Breast epithelium (tissue), 4 donors: ENCODE measurements around the gene MAGEF1. TPM values are rescaled to one million over a fixed set of nuclear protein-coding genes. Genes with fewer than 3 reads are reported as not detected.

Experiments used
- DNase-seq, 2 donors: peaks; one replicate each; pipeline ENCODE4 v3.0.0-alpha.2; 2019; ENCODE audit warnings: low spot score in 2 of 2
- H3K27ac ChIP-seq, 2 donors: fragments of 200-600 bp; sonication (generic) in 1 of 2; one replicate each; pipeline ENCODE4 v1.5.1; 2016 to 2019; ENCODE audit warnings: mild to moderate bottlenecking in 1 of 2
- H3K27me3 ChIP-seq, 2 donors: fragments of 200-600 bp; sonication (generic) in 1 of 2; one replicate each; pipeline versions ENCODE4 v1.5.1 to v1.6.0; 2017 to 2019; ENCODE audit warnings: control low read depth in 1 of 2, mild to moderate bottlenecking in 1 of 2
- H3K36me3 ChIP-seq: fragments of 200-600 bp; one replicate; pipeline ENCODE4 v1.5.1; 2019
- H3K4me1 ChIP-seq, 2 donors: fragments of 200-600 bp; sonication (generic); one replicate each; pipeline ENCODE4 v1.5.1; 2016 to 2019; ENCODE audit warnings: control low read depth in 1 of 2
- H3K4me3 ChIP-seq, 3 donors: fragments of 200-600 bp; sonication (generic); 1 replicate in 2 of 3; 2 replicates in 1 of 3; pipeline ENCODE4 v1.5.1; 2016 to 2019; ENCODE audit warnings: mild to moderate bottlenecking in 3 of 3, moderate library complexity in 2 of 3
- H3K9me3 ChIP-seq, 2 donors: fragments of 200-600 bp; sonication (generic) in 1 of 2; one replicate each; pipeline ENCODE4 v1.5.1; 2016 to 2019; ENCODE audit warnings: control low read depth in 1 of 2
- CTCF ChIP-seq, 3 donors: fragments of 450-650 bp; IDR thresholded peaks; one replicate each; pipeline ENCODE4 v1.5.1; 2016 to 2017; ENCODE audit warnings: antibody characterized with exemption in 3 of 3, mild to moderate bottlenecking in 3 of 3, moderate library complexity in 3 of 3
- POLR2A ChIP-seq: fragments of 450-650 bp; IDR thresholded peaks from one replicate; pipeline ENCODE4 v1.6.1; 2016; ENCODE audit warnings: antibody characterized with exemption, mild to moderate bottlenecking, moderate library complexity
- POLR2AphosphoS5 ChIP-seq, 3 donors: sonication (generic); formaldehyde crosslinking; IDR thresholded peaks; one replicate each; pipeline ENCODE4 v1.6.1; 2017; ENCODE audit warnings: antibody characterized with exemption in 3 of 3
- intact Hi-C: fragments of 100-400 bp; cut with DNase I; formaldehyde crosslinking; loops from one replicate; pipeline ENCODE4 v1.15.1; 2023; ENCODE audit warnings: low total_unique reads
- total RNA-seq, 3 donors: library from RNA; depleted of rRNA; stranded (reverse); fragments of >200 nt; gene quantifications; one replicate each; pipeline ENCODE4 v1.1.0, GENCODE V29; 2016

MAGEF1 gene
- total RNA-seq, 3 donors from 2014 or later = 16.5 to 40.4 (median 38.3) TPM

GRCh38 chr3:184700759-184701158, 11.1 kb downstream of the MAGEF1 start:
- no peaks in the 10 kb centered on the region for H3K36me3 ChIP-seq
- intact Hi-C loops = no loop called here
- TF ChIP-seq POLR2AphosphoS5 (IDR thresholded peaks at IDR 0.05) (no peak), CTCF (IDR thresholded peaks at IDR 0.05) (no peak), POLR2A (no peak)
- H3K4me1 ChIP-seq = peaks cover 0 to 9% of the 10 kb centered on the region in 2 donors
- H3K27me3 ChIP-seq = no peaks in the 10 kb centered on the region
- DNase-seq = no peak
- no peak overlapping the region for H3K4me3 ChIP-seq
- no peaks in the 10 kb centered on the region for H3K9me3 ChIP-seq
- no peak overlapping the region for H3K27ac ChIP-seq

- H3K4me1 ChIP-seq = peaks cover 0 to 9% of the 10 kb centered on the region in 2 donors
- no peaks in the 10 kb centered on the region for H3K36me3 ChIP-seq
- H3K4me3 ChIP-seq = no peak overlapping the region
- intact Hi-C loops = loop anchor here (2.0 kb wide), 1 partner anchor 47 kb away; no protein-coding TSS in a partner anchor
- H3K9me3 ChIP-seq = no peaks in the 10 kb centered on the region
- no peak overlapping the region for H3K27ac ChIP-seq
- TF ChIP-seq CTCF (IDR thresholded peaks at IDR 0.05) (no peak), POLR2AphosphoS5 (IDR thresholded peaks at IDR 0.05) (no peak), POLR2A (no peak)
- no peak for DNase-seq
- H3K27me3 ChIP-seq = no peaks in the 10 kb centered on the region
Observed at GRCh38 chr3:184697845-184698244, 14.0 kb downstream of the MAGEF1 start.

GRCh38 chr3:184696697-184697096, 15.2 kb downstream of the MAGEF1 start:
- no peaks in the 10 kb centered on the region for H3K36me3 ChIP-seq
- H3K4me1 ChIP-seq = peaks cover 0 to 9% of the 10 kb centered on the region in 2 donors
- H3K9me3 ChIP-seq = no peaks in the 10 kb centered on the region
- TF ChIP-seq POLR2A (no peak), CTCF (IDR thresholded peaks at IDR 0.05) (no peak), POLR2AphosphoS5 (IDR thresholded peaks at IDR 0.05) (no peak)
- DNase-seq = peak in 1 of 2 donors; percentile 63
- intact Hi-C loops = loop anchor here (2.0 kb wide), 1 partner anchor 46 kb away; no protein-coding TSS in a partner anchor
- no peaks in the 10 kb centered on the region for H3K27me3 ChIP-seq
- no peak overlapping the region for H3K4me3 ChIP-seq
- no peak overlapping the region for H3K27ac ChIP-seq

GRCh38 chr3:184694716-184695115, 17.1 kb downstream of the MAGEF1 start:
- H3K9me3 ChIP-seq = no peaks in the 10 kb centered on the region
- no peak overlapping the region for H3K4me3 ChIP-seq
- peak overlapping the region in 1 of 2 donors; percentile 75 for H3K27ac ChIP-seq
- intact Hi-C loops = no loop called here
- no peak for DNase-seq
- no peak for TF ChIP-seq POLR2A
- H3K4me1 ChIP-seq = peaks cover 0 to 20% of the 10 kb centered on the region in 2 donors
- no peaks in the 10 kb centered on the region for H3K27me3 ChIP-seq
- no peaks in the 10 kb centered on the region for H3K36me3 ChIP-seq

- no peaks in the 10 kb centered on the region for H3K9me3 ChIP-seq
- H3K4me3 ChIP-seq = no peak overlapping the region
- TF ChIP-seq POLR2A (no peak), CTCF (IDR thresholded peaks at IDR 0.05) (no peak), POLR2AphosphoS5 (IDR thresholded peaks at IDR 0.05) (no peak)
- intact Hi-C loops = no loop called here
- no peaks in the 10 kb centered on the region for H3K36me3 ChIP-seq
- no peaks in the 10 kb centered on the region for H3K27me3 ChIP-seq
- H3K4me1 ChIP-seq = peaks cover 0 to 20% of the 10 kb centered on the region in 2 donors
- H3K27ac ChIP-seq = peak overlapping the region in 1 of 2 donors; percentile 75
- no peak for DNase-seq
Observed at GRCh38 chr3:184694133-184694665, 17.7 kb downstream of the MAGEF1 start.
